Skeletal muscle satellite cell (primary cell): ENCODE data around the gene DHX58.

Experiments used
- H3K27me3 ChIP-seq: 2 replicates; pipeline ENCODE4 v1.7.0; 2013; ENCODE audit warnings: low read length; ENCODE audit not compliant: control insufficient read depth, insufficient read depth
- H3K36me3 ChIP-seq: 2 replicates; pipeline ENCODE4 v1.7.0; 2013; ENCODE audit warnings: mild to moderate bottlenecking, control low read depth, low read length; ENCODE audit not compliant: insufficient read depth
- H3K4me1 ChIP-seq: 2 replicates; pipeline ENCODE4 v1.7.0; 2013; ENCODE audit warnings: low read length; ENCODE audit not compliant: control insufficient read depth, insufficient read depth
- H3K4me2 ChIP-seq: 2 replicates; pipeline ENCODE4 v1.7.0; 2013; ENCODE audit warnings: mild to moderate bottlenecking, low read length
- H3K4me3 ChIP-seq: 2 replicates; pipeline ENCODE4 v1.7.0; 2013; ENCODE audit warnings: low read length
- H3K9ac ChIP-seq: 2 replicates; pipeline ENCODE4 v1.7.0; 2013; ENCODE audit warnings: mild to moderate bottlenecking, low read depth, low read length, moderate library complexity
- H3K9me3 ChIP-seq: replicated peaks from 2 replicates; pipeline ENCODE4 v1.7.0; 2013; ENCODE audit warnings: mild to moderate bottlenecking, control low read depth, low read length

The DHX58 gene

GRCh38 chr17:42072323-42073187 lies 40.0 kb downstream of the DHX58 start:
- H3K4me2 ChIP-seq = peak overlapping the region; percentile 71
- no peaks in the 10 kb centered on the region for H3K36me3 ChIP-seq
- no peaks in the 10 kb centered on the region for H3K9me3 ChIP-seq
- peak overlapping the region; percentile 38 for H3K4me3 ChIP-seq
- H3K9ac ChIP-seq = no peak overlapping the region
- H3K27me3 ChIP-seq = peaks cover 35% of the 10 kb centered on the region
- H3K4me1 ChIP-seq = peaks cover 7% of the 10 kb centered on the region

GRCh38 chr17:42071810-42072209 lies 40.7 kb downstream of the DHX58 start:
- H3K4me3 ChIP-seq = no peak overlapping the region

GRCh38 chr17:42068979-42069378 lies 43.5 kb downstream of the DHX58 start:
- Histone ChIP-seq H3K27me3 (peaks cover 44% of the 10 kb centered on the region), H3K9ac (no peak overlapping the region), H3K4me1 (peaks cover 7% of the 10 kb centered on the region)

More at GRCh38 chr17:42071810-42072209, 40.7 kb downstream of the DHX58 start:
- peak overlapping the region; percentile 71 for H3K4me2 ChIP-seq
- H3K9me3 ChIP-seq = no peaks in the 10 kb centered on the region
- H3K36me3 ChIP-seq = no peaks in the 10 kb centered on the region
- H3K4me1 ChIP-seq = peaks cover 7% of the 10 kb centered on the region
- peaks cover 35% of the 10 kb centered on the region for H3K27me3 ChIP-seq
- H3K9ac ChIP-seq = no peak overlapping the region

GRCh38 chr17:42067371-42068091 lies 45.0 kb downstream of the DHX58 start:
- Histone ChIP-seq H3K4me2 (no peak overlapping the region), H3K4me3 (no peak overlapping the region), H3K36me3 (no peaks in the 10 kb centered on the region), H3K9ac (no peak overlapping the region), H3K27me3 (peaks cover 47% of the 10 kb centered on the region), H3K9me3 (no peaks in the 10 kb centered on the region), H3K4me1 (peaks cover 10% of the 10 kb centered on the region)

More at GRCh38 chr17:42068979-42069378, 43.5 kb downstream of the DHX58 start:
- no peaks in the 10 kb centered on the region for H3K9me3 ChIP-seq
- H3K36me3 ChIP-seq = no peaks in the 10 kb centered on the region
- H3K4me3 ChIP-seq = no peak overlapping the region
- no peak overlapping the region for H3K4me2 ChIP-seq

- Histone ChIP-seq H3K9me3 (no peaks in the 10 kb centered on the region), H3K36me3 (no peaks in the 10 kb centered on the region), H3K27me3 (peaks cover 33% of the 10 kb centered on the region), H3K4me2 (no peak overlapping the region), H3K4me3 (no peak overlapping the region), H3K4me1 (peaks cover 4% of the 10 kb centered on the region), H3K9ac (no peak overlapping the region)
Observed at GRCh38 chr17:42065201-42065600, 47.3 kb downstream of the DHX58 start.

- H3K4me2 ChIP-seq = no peak overlapping the region
- H3K27me3 ChIP-seq = peaks cover 30% of the 10 kb centered on the region
- H3K9ac ChIP-seq = no peak overlapping the region
- H3K4me3 ChIP-seq = no peak overlapping the region
- H3K9me3 ChIP-seq = no peaks in the 10 kb centered on the region
- peaks cover 4% of the 10 kb centered on the region for H3K4me1 ChIP-seq
- no peaks in the 10 kb centered on the region for H3K36me3 ChIP-seq
Observed at GRCh38 chr17:42062681-42063080, 49.8 kb downstream of the DHX58 start.

- H3K4me3 ChIP-seq = no peak overlapping the region
- no peak overlapping the region for H3K9ac ChIP-seq
- peaks cover 4% of the 10 kb centered on the region for H3K4me1 ChIP-seq
- H3K4me2 ChIP-seq = no peak overlapping the region
- no peaks in the 10 kb centered on the region for H3K9me3 ChIP-seq
- H3K27me3 ChIP-seq = peaks cover 35% of the 10 kb centered on the region
- H3K36me3 ChIP-seq = no peaks in the 10 kb centered on the region
Observed at GRCh38 chr17:42061646-42062487, 50.6 kb downstream of the DHX58 start.

GRCh38 chr17:42060231-42060630 lies 52.3 kb downstream of the DHX58 start:
- no peaks in the 10 kb centered on the region for H3K36me3 ChIP-seq
- no peak overlapping the region for H3K4me2 ChIP-seq
- H3K9me3 ChIP-seq = no peaks in the 10 kb centered on the region
- H3K4me1 ChIP-seq = peaks cover 4% of the 10 kb centered on the region
- no peak overlapping the region for H3K9ac ChIP-seq
- H3K4me3 ChIP-seq = no peak overlapping the region
- H3K27me3 ChIP-seq = peaks cover 43% of the 10 kb centered on the region

- Histone ChIP-seq H3K9me3 (no peaks in the 10 kb centered on the region), H3K4me2 (no peak overlapping the region), H3K27me3 (peaks cover 44% of the 10 kb centered on the region), H3K9ac (no peak overlapping the region), H3K4me3 (no peak overlapping the region), H3K36me3 (no peaks in the 10 kb centered on the region), H3K4me1 (peaks cover 4% of the 10 kb centered on the region)
Observed at GRCh38 chr17:42059815-42060214, 52.7 kb downstream of the DHX58 start.

- Histone ChIP-seq H3K4me2 (no peak overlapping the region), H3K36me3 (no peaks in the 10 kb centered on the region), H3K9ac (no peak overlapping the region), H3K27me3 (peaks cover 60% of the 10 kb centered on the region), H3K4me1 (no peaks in the 10 kb centered on the region), H3K4me3 (no peak overlapping the region), H3K9me3 (no peaks in the 10 kb centered on the region)
Observed at GRCh38 chr17:42058063-42058462, 54.5 kb downstream of the DHX58 start.

GRCh38 chr17:42056635-42057034 lies 55.9 kb downstream of the DHX58 start:
- H3K4me1 ChIP-seq = no peaks in the 10 kb centered on the region
- H3K4me3 ChIP-seq = no peak overlapping the region
- no peaks in the 10 kb centered on the region for H3K36me3 ChIP-seq
- H3K9me3 ChIP-seq = no peaks in the 10 kb centered on the region
- H3K4me2 ChIP-seq = no peak overlapping the region
- peaks cover 63% of the 10 kb centered on the region for H3K27me3 ChIP-seq
- no peak overlapping the region for H3K9ac ChIP-seq
